HG03196 (cell line): ENCODE measurements around the gene MCM10.
"Not testable (repeated sequence)": the region's sequence is repeated elsewhere in the genome, so short reads cannot be mapped to it uniquely, and the experiment has no call there.

Experiments
- ATAC-seq: cut with Tn5 transposase; IDR thresholded peaks from one replicate; pipeline ENCODE4 v1.9.1; 2021; ENCODE audit not compliant: unreplicated experiment

Gene MCM10

GRCh38 chr10:13160934-13161856, at the start of gene MCM10:
Gene MCM10, plus strand, starts transcription at chr10:13161558. Its CDS starts 2,645 bp downstream, at chr10:13164203.
- peak; percentile 99 for ATAC-seq

GRCh38 chr10:13113544-13113943, 47.8 kb upstream of the MCM10 start:
- ATAC-seq: no peak

GRCh38 chr10:13115832-13116803, 45.2 kb upstream of the MCM10 start:
- ATAC-seq: no peak

GRCh38 chr10:13117841-13118783, 43.2 kb upstream of the MCM10 start:
- no peak for ATAC-seq

- ATAC-seq: no peak
Measured at GRCh38 chr10:13118784-13119410, 42.5 kb upstream of the MCM10 start.

GRCh38 chr10:13120786-13121499, 40.4 kb upstream of the MCM10 start:
- ATAC-seq: no peak

- ATAC-seq: no peak
Measured at GRCh38 chr10:13121500-13121854, 39.9 kb upstream of the MCM10 start.

GRCh38 chr10:13136651-13137050, 24.7 kb upstream of the MCM10 start:
- no peak for ATAC-seq

GRCh38 chr10:13139150-13139549, 22.2 kb upstream of the MCM10 start:
- ATAC-seq: no peak

GRCh38 chr10:13139676-13140075, 21.7 kb upstream of the MCM10 start:
- no peak for ATAC-seq

GRCh38 chr10:13140627-13141190, 20.6 kb upstream of the MCM10 start:
- no peak for ATAC-seq

GRCh38 chr10:13143766-13144165, 17.6 kb upstream of the MCM10 start:
- no peak for ATAC-seq

GRCh38 chr10:13144814-13145213, 16.5 kb upstream of the MCM10 start:
- ATAC-seq: no peak

GRCh38 chr10:13146379-13146778, 15.0 kb upstream of the MCM10 start:
- ATAC-seq: no peak

- no peak for ATAC-seq
Measured at GRCh38 chr10:13147161-13147560, 14.2 kb upstream of the MCM10 start.

GRCh38 chr10:13152296-13152695, 9.1 kb upstream of the MCM10 start:
- no peak for ATAC-seq

GRCh38 chr10:13155860-13156259, 5.5 kb upstream of the MCM10 start:
- ATAC-seq: not testable (repeated sequence)

GRCh38 chr10:13158401-13158800, 3.0 kb upstream of the MCM10 start:
- no peak for ATAC-seq

GRCh38 chr10:13161857-13162271, 506 bp downstream of the MCM10 start:
- ATAC-seq: peak; percentile 4
